H1 (cell line): ENCODE data around the gene LTBR. TPM values are rescaled to one million over a fixed set of nuclear protein-coding genes. Genes with fewer than 3 reads are reported as not detected.

Experiments
- CTCF ChIA-PET: fragments of 300-600 bp; sonication (Branson Sonifier 250); formaldehyde crosslinking; loops from one replicate; lab custom pipeline; 2021; ENCODE audit not compliant: partially characterized antibody; lab: Charles Lee
- POLR2A ChIA-PET: fragments of 300-600 bp; sonication (Branson Sonifier 250); formaldehyde crosslinking; loops from one replicate; lab custom pipeline; 2021; ENCODE audit warnings: inconsistent platforms; ENCODE audit not compliant: partially characterized antibody; lab: Charles Lee
- DNase-seq, 2 experiments: peaks; one replicate each; pipeline versions ENCODE4 v3.0.0 to v3.0.0-alpha.2; 2010 to 2022; ENCODE audit warnings: low spot score in 2 of 2, low read depth in 1 of 2, mixed read lengths in 1 of 2
- FAIRE-seq: peaks from 2 replicates; lab custom pipeline; 2011; peaks lifted over from hg19 to GRCh38; lab: Jason Lieb, UNC
- H2AFZ ChIP-seq: 2 replicates; pipeline ENCODE4 v1.8.1; 2012; ENCODE audit warnings: low read length, inconsistent platforms
- H2AK5ac ChIP-seq: 2 replicates; pipeline ENCODE4 v1.6.1; 2013; ENCODE audit warnings: low read depth, low read length
- H2BK120ac ChIP-seq: replicated peaks from 2 replicates; pipeline ENCODE3; 2013; ENCODE audit warnings: low read depth, low read length, inconsistent platforms
- H2BK12ac ChIP-seq: 2 replicates; pipeline ENCODE4 v1.6.1; 2013; ENCODE audit warnings: low read depth, low read length
- H2BK15ac ChIP-seq: 2 replicates; pipeline ENCODE4 v1.6.1; 2013; ENCODE audit warnings: low read length
- H2BK20ac ChIP-seq: 2 replicates; pipeline ENCODE4 v1.6.1; 2013; ENCODE audit warnings: low read length
- H2BK5ac ChIP-seq: 2 replicates; pipeline ENCODE4 v1.6.1; 2013; ENCODE audit warnings: low read depth, low read length
- H3K14ac ChIP-seq: 2 replicates; pipeline ENCODE4 v1.6.1; 2013; ENCODE audit warnings: inconsistent platforms; ENCODE audit not compliant: insufficient read length
- H3K18ac ChIP-seq: 2 replicates; pipeline ENCODE4 v1.6.1; 2013; ENCODE audit warnings: low read length; ENCODE audit errors: extremely low read depth
- H3K23ac ChIP-seq: 2 replicates; pipeline ENCODE4 v1.6.1; 2013; ENCODE audit warnings: inconsistent platforms; ENCODE audit not compliant: insufficient read length
- H3K23me2 ChIP-seq: 2 replicates; pipeline ENCODE4 v1.6.1; 2013; ENCODE audit warnings: low read depth, low read length
- H3K27ac ChIP-seq: 2 replicates; pipeline ENCODE4 v1.6.1; 2011; ENCODE audit warnings: low read depth, low read length, inconsistent platforms
- H3K27me3 ChIP-seq, 4 experiments: replicated peaks in 1 of 4; 1 replicate in 1 of 4; 2 replicates in 3 of 4; pipeline versions ENCODE4 v1.6.1 to v1.8.1; 2011 to 2013; ENCODE audit warnings: low read length in 3 of 4, mild to moderate bottlenecking in 3 of 4, inconsistent platforms in 2 of 4, mixed read lengths in 2 of 4, moderate library complexity in 1 of 4; ENCODE audit not compliant: control insufficient read depth in 3 of 4, insufficient read depth in 3 of 4; ENCODE audit errors: extremely low read depth in 1 of 4
- H3K36me3 ChIP-seq, 4 experiments: 2 replicates each; pipeline versions ENCODE4 v1.6.1 to v1.8.1; 2011 to 2013; ENCODE audit warnings: mild to moderate bottlenecking in 4 of 4, low read length in 3 of 4, moderate library complexity in 2 of 4, control low read depth in 1 of 4, inconsistent platforms in 1 of 4; ENCODE audit not compliant: insufficient read depth in 4 of 4, control insufficient read depth in 2 of 4
- H3K4ac ChIP-seq: replicated peaks from 2 replicates; pipeline ENCODE3; 2013; ENCODE audit warnings: low read length, low read depth, mixed read lengths, inconsistent platforms; ENCODE audit not compliant: insufficient read length
- H3K4me1 ChIP-seq, 4 experiments: replicated peaks in 1 of 4; 1 replicate in 1 of 4; 2 replicates in 3 of 4; pipeline versions ENCODE4 v1.6.1 to v1.8.1; 2011 to 2013; ENCODE audit warnings: low read length in 3 of 4, inconsistent platforms in 2 of 4, mixed read lengths in 1 of 4; ENCODE audit not compliant: insufficient read depth in 4 of 4, control insufficient read depth in 3 of 4
- H3K4me2 ChIP-seq, 2 experiments: 2 replicates each; pipeline versions ENCODE4 v1.6.1 to v1.8.1; 2011 to 2013; ENCODE audit warnings: low read depth in 2 of 2, low read length in 2 of 2, control low read depth in 1 of 2, inconsistent platforms in 1 of 2, mild to moderate bottlenecking in 1 of 2; ENCODE audit not compliant: insufficient read depth in 1 of 2
- H3K4me3 ChIP-seq, 4 experiments: fragments of 200-600, 300-600 bp in 1 of 4; sonication (generic), shearing (Covaris generic), sonication (Bioruptor Twin) in 1 of 4; 2 replicates each; pipeline versions ENCODE4 v1.5.1 to v1.8.1; 2011 to 2016; ENCODE audit warnings: low read length in 4 of 4, low read depth in 3 of 4, control low read depth in 2 of 4, inconsistent platforms in 2 of 4, mild to moderate bottlenecking in 2 of 4, mixed read lengths in 1 of 4, moderate library complexity in 1 of 4; ENCODE audit not compliant: insufficient read depth in 2 of 4; ENCODE audit errors: extremely low read depth in 1 of 4
- H3K56ac ChIP-seq: replicated peaks from 2 replicates; pipeline ENCODE3; 2013; ENCODE audit warnings: low read depth, mild to moderate bottlenecking, mixed read lengths, low read length, inconsistent platforms; ENCODE audit not compliant: insufficient read length
- H3K79me1 ChIP-seq: 2 replicates; pipeline ENCODE4 v1.6.1; 2013; ENCODE audit warnings: low read depth, low read length, control low read depth
- H3K79me2 ChIP-seq, 2 experiments: 2 replicates each; pipeline versions ENCODE4 v1.6.1 to v1.8.1; 2012 to 2013; ENCODE audit warnings: low read length in 2 of 2, mild to moderate bottlenecking in 2 of 2, inconsistent platforms in 1 of 2; ENCODE audit not compliant: insufficient read depth in 2 of 2, control insufficient read depth in 1 of 2
- H3K9ac ChIP-seq, 4 experiments: replicated peaks in 1 of 4; 1 replicate in 1 of 4; 2 replicates in 3 of 4; pipeline versions ENCODE4 v1.6.1 to v1.8.1; 2011 to 2013; ENCODE audit warnings: low read depth in 3 of 4, low read length in 3 of 4, control low read depth in 2 of 4, mild to moderate bottlenecking in 2 of 4, moderate library complexity in 2 of 4, inconsistent platforms in 1 of 4; ENCODE audit errors: extremely low read depth in 1 of 4
- H3K9me3 ChIP-seq, 2 experiments: 2 replicates each; pipeline versions ENCODE4 v1.6.1 to v1.8.1; 2012 to 2013; ENCODE audit warnings: mild to moderate bottlenecking in 2 of 2, moderate library complexity in 2 of 2, control low read depth in 1 of 2, inconsistent platforms in 1 of 2, low read depth in 1 of 2, low read length in 1 of 2, mixed read lengths in 1 of 2; ENCODE audit not compliant: insufficient read depth in 2 of 2
- H4K20me1 ChIP-seq, 2 experiments: replicated peaks in 1 of 2; 2 replicates each; pipeline versions ENCODE3 to v1.8.1; 2011 to 2013; ENCODE audit warnings: inconsistent platforms in 2 of 2, low read length in 2 of 2, mild to moderate bottlenecking in 1 of 2; ENCODE audit not compliant: insufficient read depth in 2 of 2, control insufficient read depth in 1 of 2
- H4K5ac ChIP-seq: 2 replicates; pipeline ENCODE4 v1.6.1; 2013; ENCODE audit warnings: low read length, low read depth, mixed read lengths, inconsistent platforms; ENCODE audit not compliant: insufficient read length
- H4K8ac ChIP-seq: 2 replicates; pipeline ENCODE4 v1.8.0; 2013; ENCODE audit warnings: mild to moderate bottlenecking, moderate library complexity, low read length, inconsistent platforms; ENCODE audit not compliant: insufficient read depth; ENCODE audit errors: extremely low read depth
- H4K91ac ChIP-seq: replicated peaks from 2 replicates; pipeline ENCODE3; 2013; ENCODE audit warnings: low read length, mixed read lengths, inconsistent platforms; ENCODE audit not compliant: insufficient read length
- ATF2 ChIP-seq: IDR thresholded peaks from 2 replicates; pipeline ENCODE4 v1.6.1; 2012; ENCODE audit warnings: low read length, inconsistent platforms
- CBX5 ChIP-seq: fragments of 300-800, 300-1000 bp; sonication (generic); IDR thresholded peaks from 2 replicates; pipeline ENCODE4 v1.7.1; 2016; ENCODE audit warnings: antibody characterized with exemption, low read length, low read depth
- CTBP2 ChIP-seq: IDR thresholded peaks from 2 replicates; pipeline ENCODE4 v1.7.0; 2011; ENCODE audit warnings: borderline replicate concordance, mild to moderate bottlenecking, moderate library complexity, mixed read lengths, low read length; ENCODE audit not compliant: insufficient read depth, insufficient read length
- E2F6 ChIP-seq: IDR thresholded peaks from 2 replicates; pipeline ENCODE4 v1.6.1; 2012; ENCODE audit warnings: inconsistent platforms
- EGR1 ChIP-seq: IDR thresholded peaks from 2 replicates; pipeline ENCODE4 v1.6.1; 2011; ENCODE audit warnings: low read depth, low read length, borderline replicate concordance
- GABPA ChIP-seq: IDR thresholded peaks from 2 replicates; pipeline ENCODE4 v1.6.1; 2011; ENCODE audit warnings: mild to moderate bottlenecking, low read length, moderate library complexity, borderline replicate concordance; ENCODE audit not compliant: insufficient read depth
- POLR2A ChIP-seq, 2 experiments: IDR thresholded peaks; 1 replicate in 1 of 2; 2 replicates in 1 of 2; pipeline ENCODE4 v1.6.1; 2011; ENCODE audit warnings: low read depth in 2 of 2, low read length in 2 of 2, mild to moderate bottlenecking in 2 of 2; ENCODE audit errors: control extremely low read depth in 1 of 2
- RFX5 ChIP-seq: IDR thresholded peaks from 2 replicates; pipeline ENCODE4 v1.6.1; 2011; ENCODE audit warnings: low read depth, low read length, improper control_type of control experiment, borderline replicate concordance
- USF2 ChIP-seq: IDR thresholded peaks from 2 replicates; pipeline ENCODE4 v1.6.1; 2011; ENCODE audit warnings: low read length, improper control_type of control experiment
- WGBS, 2 experiments: shearing (Covaris generic) in 1 of 2; methylation state at CpG; one replicate each; pipeline versions ENCODE4 v1.1.6 to v1.1.7; 2013 to 2015; ENCODE audit warnings: low lambda C conversion rate in 2 of 2, mixed read lengths in 2 of 2, inconsistent platforms in 1 of 2, low coverage in 1 of 2, missing lambda C conversion rate in 1 of 2; ENCODE audit not compliant: insufficient replicate concordance in 2 of 2, insufficient coverage in 1 of 2, insufficient read length in 1 of 2; ENCODE audit errors: extremely low coverage in 1 of 2, missing lambda C conversion rate in 1 of 2; 5-methylcytosine and 5-hydroxymethylcytosine counted together
- polyA plus RNA-seq, 7 experiments: library from polyadenylated mRNA; depleted of rRNA in 3 of 7; stranded (reverse) in 5 of 7; unstranded in 2 of 7; fragments of >200 nt in 5 of 7; fragments of 200-250 nt in 2 of 7; gene quantifications; 1 replicate in 5 of 7; 2 replicates in 1 of 7; 4 replicates in 1 of 7; pipeline versions ENCODE4 v1.2.1 to v1.2.3, GENCODE V29; 2011 to 2013; ENCODE audit warnings: missing spikeins in 2 of 7, mixed read lengths in 2 of 7
- total RNA-seq: library from RNA; stranded (reverse); fragmentation: NEBNext Ultra II Directional; extraction: Animal tissue kit (Norgen Biotek cat#: 25700); gene quantifications from 2 replicates; pipeline ENCODE4 v1.2.1, GENCODE V29; 2021

Gene LTBR
- total and polyA plus RNA-seq, 2 of the 8 experiments (the other 6 are each of a cell fraction or from before 2014, with no cell fraction given), result 5.1 to 6.3 TPM

GRCh38 chr12:6386038-6386437, 2.1 kb downstream of the LTBR start:
- Histone ChIP-seq H4K8ac (no peak overlapping the region), H3K23ac (no peak overlapping the region), H2BK15ac (no peak overlapping the region), H3K56ac (no peak overlapping the region), H2BK12ac (no peak overlapping the region), H2BK120ac (no peak overlapping the region), H4K91ac (no peak overlapping the region), H3K79me1 (no peaks in the 10 kb centered on the region), H3K4ac (no peak overlapping the region), H3K23me2 (peaks cover 1% of the 10 kb centered on the region; the same call in 1 of the 2 replicates), H2AFZ (no peak overlapping the region), H3K4me2 (no peak overlapping the region), H4K20me1 (no peaks in the 10 kb centered on the region), H4K5ac (no peak overlapping the region), H3K27me3 (peaks cover 0 to 26% (median 20%) of the 10 kb centered on the region in 4 experiments; a peak in 6 of 7 replicates), H3K14ac (no peak overlapping the region), H3K9me3 (no peaks in the 10 kb centered on the region), H3K36me3 (no peaks in the 10 kb centered on the region), H2BK5ac (no peak overlapping the region), H3K27ac (no peak overlapping the region), H3K79me2 (no peaks in the 10 kb centered on the region), H2BK20ac (no peak overlapping the region), H3K4me3 (no peak overlapping the region), H2AK5ac (no peak overlapping the region), H3K4me1 (peaks cover 0 to 25% (median 20%) of the 10 kb centered on the region in 4 experiments; a peak in 6 of 7 replicates), H3K18ac (no peak overlapping the region), H3K9ac (no peak overlapping the region)
- no peak for DNase-seq
- POLR2A ChIA-PET, result interaction anchor here (1.5 to 6.8 kb wide), 3 partner anchors 12 to 83 kb away, joined by 4 to 57 read pairs (median 8); partner anchors contain the start of genes SCNN1A and VAMP1
- CTCF ChIA-PET, result interaction anchor here (1.0 to 3.0 kb wide), 4 partner anchors 15 to 79 kb away, joined by 3 to 13 read pairs (median 8); partner anchors contain the start of gene CD27
- no peak for FAIRE-seq
- WGBS, 2 experiments, result 91% methylated on average over 7 of the region's 11 CpGs; no CpG with 5 or more reads in 1 of the 2 experiments
- TF ChIP-seq EGR1, result no peak
- TF ChIP-seq RFX5, result no peak
- no peak for TF ChIP-seq POLR2A (IDR thresholded peaks at IDR 0.05; ENCODE audit: control extremely low read depth in 1 of 2, low read depth in 2 of 2, low read length in 2 of 2)
- TF ChIP-seq CBX5, result no peak
- no peak for TF ChIP-seq CTBP2
- TF ChIP-seq USF2, result no peak
- no peak for TF ChIP-seq ATF2
- TF ChIP-seq GABPA, result no peak
- TF ChIP-seq E2F6, result no peak
